Left colon (tissue), 2 donors: ENCODE measurements around the gene BDNF. TPM values are rescaled to one million over a fixed set of nuclear protein-coding genes. Genes with fewer than 3 reads are reported as not detected.

Source experiments
- ATAC-seq: fragments of 200-7000 bp; cut with Tn5 transposase; one replicate; pipeline ENCODE4 v1.9.1; 2020; ENCODE audit warnings: mild to moderate bottlenecking, moderate library complexity
- DNase-seq, 2 donors: peaks; one replicate each; pipeline ENCODE4 v3.0.0-alpha.2; 2020
- intact Hi-C, 2 donors: fragments of 100-400 bp; cut with DNase I in 1 of 2; cut with micrococcal nuclease in 1 of 2; formaldehyde crosslinking; loops; one replicate each; pipeline versions ENCODE4 v1.11.2 to v1.14.0; 2022; cut with DNase I, micrococcal nuclease
- total RNA-seq, 2 donors: library from RNA; stranded (reverse); fragmentation: NEBNext Ultra II Directional; extraction: Animal tissue kit (Norgen Biotek cat#: 25700); gene quantifications; one replicate each; pipeline ENCODE4 v1.2.1, GENCODE V29; 2021
- donor health status: DM: no; HTN: no; CAD: no.
- donor health status: DM: yes; HTN: yes; CAD: no.

The BDNF gene
- total RNA-seq, 2 donors from 2014 or later = 0.11 to 0.15 TPM

- intact Hi-C loops = no loop called here
- ATAC-seq (no peak), DNase-seq (no peak)
These were observed 11.5 kb upstream of the BDNF start for GRCh38 chr11:27711725-27712124.

GRCh38 chr11:27710536-27710935 lies 10.3 kb upstream of the BDNF start:
- intact Hi-C loops = no loop called here
- ATAC-seq (no peak), DNase-seq (no peak)

- intact Hi-C loops = loop anchor here in 1 of 2 donors (10.0 kb wide), 1 partner anchor 397 kb away; the partner anchor contains the start of genes KIF18A and METTL15
- ATAC-seq (no peak), DNase-seq (no peak)
These were observed 7.4 kb upstream of the BDNF start for GRCh38 chr11:27707676-27708075.

- ATAC-seq = peak; percentile 62
- DNase-seq = peak in 1 of 2 donors; percentile 17
- intact Hi-C loops = loop anchor here in 1 of 2 donors (10.0 kb wide), 1 partner anchor 399 kb away; the partner anchor contains the start of genes KIF18A and METTL15
These were observed 5.9 kb upstream of the BDNF start for GRCh38 chr11:27705873-27706820.

GRCh38 chr11:27703481-27703880 lies 3.2 kb upstream of the BDNF start:
- ATAC-seq = no peak
- intact Hi-C loops = loop anchor here in 1 of 2 donors (10.0 kb wide), 1 partner anchor 401 kb away; the partner anchor contains the start of genes KIF18A and METTL15

GRCh38 chr11:27702811-27703210 lies 2.6 kb upstream of the BDNF start:
- ATAC-seq (no peak), DNase-seq (no peak)
- intact Hi-C loops = loop anchor here in 1 of 2 donors (10.0 kb wide), 1 partner anchor 402 kb away; the partner anchor contains the start of genes KIF18A and METTL15

More at GRCh38 chr11:27703481-27703880, 3.2 kb upstream of the BDNF start:
- DNase-seq = no peak

- intact Hi-C loops = loop anchor here in 1 of 2 donors (10.0 kb wide), 1 partner anchor 403 kb away; the partner anchor contains the start of genes KIF18A and METTL15
- DNase-seq (peak in 1 of 2 donors; percentile 30), ATAC-seq (peak; percentile 57)
These were observed 1.3 kb upstream of the BDNF start for GRCh38 chr11:27701355-27702105.

- no peak for ATAC-seq
These were observed 317 bp downstream of the BDNF start for GRCh38 chr11:27699926-27700350.

GRCh38 chr11:27699242-27699925 lies 871 bp downstream of the BDNF start:
- DNase-seq = no peak
- intact Hi-C loops = loop anchor here in 1 of 2 donors (5.0 to 10.0 kb wide), 3 partner anchors 828 to 1635 kb away; no protein-coding TSS in a partner anchor
- peak; percentile 15 for ATAC-seq

More at GRCh38 chr11:27699926-27700350, 317 bp downstream of the BDNF start:
- DNase-seq = peak in 1 of 2 donors; percentile 12
- intact Hi-C loops = loop anchor here in 1 of 2 donors (5.0 to 10.0 kb wide), 4 partner anchors 405 to 1635 kb away; partner anchors contain the start of genes KIF18A and METTL15

- intact Hi-C loops = loop anchor here in 1 of 2 donors (5.0 to 10.0 kb wide), 3 partner anchors 828 to 1636 kb away; no protein-coding TSS in a partner anchor
- ATAC-seq = peak; percentile 83
- peak; percentile 48 to 79 for DNase-seq
These were observed 1.4 kb downstream of the BDNF start for GRCh38 chr11:27698872-27699241.

- intact Hi-C loops = loop anchor here in 1 of 2 donors (5.0 to 10.0 kb wide), 3 partner anchors 830 to 1637 kb away; no protein-coding TSS in a partner anchor
- no peak for ATAC-seq
- DNase-seq = no peak
These were observed 2.5 kb downstream of the BDNF start for GRCh38 chr11:27697679-27698275.

- ATAC-seq = no peak
- no peak for DNase-seq
- intact Hi-C loops = loop anchor here in 1 of 2 donors (5.0 to 10.0 kb wide), 3 partner anchors 830 to 1638 kb away; no protein-coding TSS in a partner anchor
These were observed 3.3 kb downstream of the BDNF start for GRCh38 chr11:27696961-27697360.

- DNase-seq (no peak), ATAC-seq (no peak)
- intact Hi-C loops = loop anchor here in 1 of 2 donors (5.0 to 10.0 kb wide), 3 partner anchors 831 to 1639 kb away; no protein-coding TSS in a partner anchor
These were observed 4.1 kb downstream of the BDNF start for GRCh38 chr11:27696115-27696514.

- ATAC-seq = no peak
- no peak for DNase-seq
- intact Hi-C loops = loop anchor here in 1 of 2 donors (5.0 to 10.0 kb wide), 3 partner anchors 832 to 1640 kb away; no protein-coding TSS in a partner anchor
These were observed 5.3 kb downstream of the BDNF start for GRCh38 chr11:27694992-27695391.

GRCh38 chr11:27693398-27693797 lies 6.9 kb downstream of the BDNF start:
- no peak for ATAC-seq
- no peak for DNase-seq
- intact Hi-C loops = loop anchor here in 1 of 2 donors (10.0 kb wide), 1 partner anchor 1641 kb away; no protein-coding TSS in a partner anchor

- intact Hi-C loops = loop anchor here in 1 of 2 donors (10.0 kb wide), 1 partner anchor 1642 kb away; no protein-coding TSS in a partner anchor
- DNase-seq (no peak), ATAC-seq (no peak)
These were observed 7.5 kb downstream of the BDNF start for GRCh38 chr11:27692781-27693180.

GRCh38 chr11:27688076-27688475 lies 12.2 kb downstream of the BDNF start:
- no peak for ATAC-seq
- DNase-seq = no peak
- intact Hi-C loops = no loop called here
